AG09319 (cell line): ENCODE data around the gene LCE3A.

ENCODE experiments used
- DNase-seq: peaks from one replicate; pipeline ENCODE4 v3.0.0-alpha.2; 2010; ENCODE audit warnings: low read depth; ENCODE audit errors: extremely low read depth
- TF ChIP-seq, protein P1 (sequence below): IDR thresholded peaks from 2 replicates; pipeline ENCODE4 v1.5.1; 2011; ENCODE audit warnings: low read depth, mild to moderate bottlenecking, inconsistent platforms, low read length, moderate library complexity

Gene LCE3A

DNA sequence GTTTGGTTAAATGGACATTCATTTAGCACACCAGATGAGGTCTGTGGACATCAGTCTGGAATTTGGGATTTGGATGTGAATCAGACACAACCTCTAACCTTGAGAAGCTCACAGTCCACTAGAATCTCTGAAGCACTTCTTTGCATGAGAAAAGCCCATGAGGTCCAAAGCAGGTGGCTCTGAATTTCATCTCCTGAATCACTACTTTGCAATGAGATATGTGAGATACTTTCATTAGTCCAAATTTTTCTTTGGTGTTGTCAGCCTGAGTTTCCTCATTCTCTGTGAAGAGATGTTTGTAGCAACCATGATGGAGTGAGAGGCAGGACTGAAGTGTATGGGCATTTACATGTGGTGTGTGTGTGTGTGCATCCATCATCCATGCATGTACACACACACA lies 23.8 kb upstream of the LCE3A start:
- DNase-seq: no peak

DNA sequence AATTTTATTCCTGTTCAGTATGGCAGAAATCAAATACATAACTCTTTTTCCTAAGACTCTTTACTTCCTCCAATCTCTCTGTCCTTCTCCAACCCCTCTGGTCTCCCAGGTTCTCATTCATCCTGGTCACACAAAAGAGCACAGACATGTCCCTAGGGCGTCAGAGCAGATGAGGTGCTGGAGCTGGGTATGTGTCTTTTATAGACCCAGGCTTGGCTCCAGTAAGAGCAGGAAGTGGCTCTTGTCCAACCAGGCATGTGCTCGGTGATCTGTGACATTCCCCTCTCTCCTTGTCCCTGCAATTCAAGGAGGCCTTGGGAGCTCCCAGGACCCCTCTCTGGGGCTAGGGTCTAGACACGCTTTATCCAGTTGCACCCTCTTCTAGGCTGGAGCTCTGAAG lies 22.2 kb upstream of the LCE3A start:
- DNase-seq: no peak
- TF ChIP-seq, protein P1, sequence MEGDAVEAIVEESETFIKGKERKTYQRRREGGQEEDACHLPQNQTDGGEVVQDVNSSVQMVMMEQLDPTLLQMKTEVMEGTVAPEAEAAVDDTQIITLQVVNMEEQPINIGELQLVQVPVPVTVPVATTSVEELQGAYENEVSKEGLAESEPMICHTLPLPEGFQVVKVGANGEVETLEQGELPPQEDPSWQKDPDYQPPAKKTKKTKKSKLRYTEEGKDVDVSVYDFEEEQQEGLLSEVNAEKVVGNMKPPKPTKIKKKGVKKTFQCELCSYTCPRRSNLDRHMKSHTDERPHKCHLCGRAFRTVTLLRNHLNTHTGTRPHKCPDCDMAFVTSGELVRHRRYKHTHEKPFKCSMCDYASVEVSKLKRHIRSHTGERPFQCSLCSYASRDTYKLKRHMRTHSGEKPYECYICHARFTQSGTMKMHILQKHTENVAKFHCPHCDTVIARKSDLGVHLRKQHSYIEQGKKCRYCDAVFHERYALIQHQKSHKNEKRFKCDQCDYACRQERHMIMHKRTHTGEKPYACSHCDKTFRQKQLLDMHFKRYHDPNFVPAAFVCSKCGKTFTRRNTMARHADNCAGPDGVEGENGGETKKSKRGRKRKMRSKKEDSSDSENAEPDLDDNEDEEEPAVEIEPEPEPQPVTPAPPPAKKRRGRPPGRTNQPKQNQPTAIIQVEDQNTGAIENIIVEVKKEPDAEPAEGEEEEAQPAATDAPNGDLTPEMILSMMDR: no peak

More for the DNA sequence above, 23.8 kb upstream of the LCE3A start:
- TF ChIP-seq, protein P1: no peak

DNA sequence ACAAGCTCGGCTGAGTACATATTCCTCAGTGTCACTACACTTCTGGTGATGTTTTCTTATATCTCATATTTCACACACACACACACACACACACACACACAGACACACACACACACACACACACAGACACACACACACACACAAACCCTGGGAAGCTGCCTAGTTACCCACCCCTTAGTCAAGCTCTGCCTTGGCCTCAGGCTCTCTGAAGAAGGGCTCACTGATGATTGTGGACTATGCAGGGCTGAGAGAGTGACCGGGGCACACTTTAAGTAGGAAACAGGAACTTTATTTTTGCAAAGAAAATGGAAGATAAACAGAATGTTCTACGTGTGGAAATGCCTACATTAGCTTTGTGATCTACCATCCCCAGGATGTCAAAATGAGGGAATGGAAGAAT lies 21.0 kb upstream of the LCE3A start:
- DNase-seq: no peak
- TF ChIP-seq, protein P1: no peak

DNA sequence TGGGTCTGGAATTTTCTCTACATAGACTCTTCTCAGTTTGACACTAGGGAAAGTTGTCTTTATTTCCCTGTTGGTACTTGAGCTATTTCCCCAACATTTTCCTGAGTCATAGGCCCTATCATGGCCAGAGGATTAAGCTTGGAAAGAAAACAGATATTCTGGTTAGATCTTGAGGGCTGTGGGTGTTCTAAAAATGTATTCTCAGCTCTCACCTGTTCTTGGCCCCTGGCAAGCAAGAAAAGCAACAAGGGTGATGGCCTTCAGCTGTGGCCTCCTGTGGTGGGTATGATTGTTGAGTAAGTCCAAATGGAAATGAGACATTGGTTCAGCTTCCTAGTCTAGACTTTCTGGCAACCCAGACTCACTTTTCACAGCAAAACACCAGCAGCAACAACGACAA lies 17.4 kb upstream of the LCE3A start:
- DNase-seq: no peak
- TF ChIP-seq, protein P1: no peak

DNA sequence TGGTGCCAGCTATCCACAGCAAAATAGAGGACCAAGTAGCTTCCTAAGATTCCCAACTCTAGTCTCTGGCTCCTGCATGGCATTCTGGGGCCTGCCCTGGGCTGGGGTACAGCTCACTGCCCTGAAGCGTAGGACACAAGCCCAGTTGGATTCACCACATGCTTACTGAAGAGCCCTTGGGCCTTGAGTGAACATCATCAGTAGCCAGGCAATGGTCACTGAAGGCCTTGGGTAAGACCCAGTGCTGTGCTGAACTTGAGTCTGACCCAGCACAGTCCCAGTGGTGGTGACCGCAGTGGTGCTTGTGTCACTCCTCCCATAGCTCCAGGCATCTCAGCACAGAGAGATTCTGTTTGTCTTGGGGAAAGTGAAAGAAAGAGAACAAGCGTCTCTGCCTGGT lies 7.7 kb upstream of the LCE3A start:
- TF ChIP-seq, protein P1: no peak
- DNase-seq: no peak

DNA sequence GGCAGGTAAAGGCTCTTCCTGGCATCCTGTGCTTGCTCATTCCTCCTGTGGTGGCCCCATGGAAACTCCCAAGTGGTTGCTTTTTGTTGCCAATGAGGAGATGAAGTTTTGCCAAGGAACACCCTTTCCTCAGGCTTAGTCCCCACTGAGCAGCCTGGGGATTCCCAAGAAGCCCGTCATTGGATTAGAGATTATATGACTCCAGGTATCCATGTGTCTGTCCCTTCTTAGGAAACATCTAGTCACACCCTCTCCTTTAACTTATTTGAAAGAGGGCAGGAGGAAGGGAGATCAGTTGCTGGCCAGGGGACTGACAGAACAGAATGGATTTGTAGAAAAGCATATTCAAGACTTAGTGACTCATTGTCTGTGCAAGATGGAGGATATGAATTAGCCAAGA lies 3.8 kb upstream of the LCE3A start:
- DNase-seq: no peak
- TF ChIP-seq, protein P1: no peak

DNA sequence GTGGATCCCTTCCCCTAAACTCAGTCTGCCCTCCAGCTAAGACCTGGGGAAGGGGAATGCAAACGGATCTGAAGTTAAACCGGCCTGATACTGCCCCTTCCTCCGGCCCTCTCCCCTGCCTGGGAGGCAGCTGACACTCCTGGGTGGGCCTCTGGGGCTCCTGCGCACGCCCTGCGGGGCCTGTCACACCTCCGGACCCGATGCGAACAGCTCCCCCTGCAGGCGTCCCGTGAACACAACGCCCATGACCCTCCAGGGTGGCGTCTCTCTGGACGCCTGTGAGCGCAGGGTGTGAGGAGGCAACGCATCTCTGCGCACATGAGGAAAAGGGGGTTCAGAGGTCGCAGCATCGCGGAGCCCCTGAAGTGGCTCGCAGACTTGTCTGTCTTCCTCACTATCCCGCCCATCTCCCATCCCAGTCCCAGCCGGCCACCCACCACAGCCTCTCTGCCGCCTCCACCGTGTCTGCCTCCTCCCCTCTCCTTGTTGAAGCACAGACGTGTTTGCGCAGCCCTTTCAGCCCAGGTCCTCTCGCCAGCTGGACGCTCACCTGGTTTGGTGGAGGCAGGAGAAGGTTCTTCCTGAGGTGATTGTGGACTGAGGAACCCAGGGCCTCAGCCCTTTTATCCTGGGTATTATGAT lies 421 bp upstream of the LCE3A start:
- TF ChIP-seq, protein P1: no peak; the same call in 1 of the 2 replicates
- DNase-seq: no peak
